MM.1S (cell line): ENCODE results near the gene RPN1.

ENCODE experiments used
- DNase-seq: peaks from one replicate; pipeline ENCODE4 v3.0.0-alpha.2; 2015
- H2AFZ ChIP-seq: fragments of 300-600 bp; sonication (generic); 2 replicates; pipeline ENCODE4 v1.6.0; 2016; ENCODE audit warnings: antibody characterized with exemption, low read length
- H3F3A ChIP-seq: fragments of 300-600 bp; sonication (generic); 2 replicates; pipeline ENCODE4 v1.6.1; 2016; ENCODE audit warnings: mild to moderate bottlenecking, antibody characterized with exemption, low read length, moderate library complexity, mixed read lengths; ENCODE audit not compliant: insufficient read depth
- H3K27ac ChIP-seq: fragments of 300-600 bp; sonication (generic); 2 replicates; pipeline ENCODE4 v1.5.1; 2016; ENCODE audit warnings: mild to moderate bottlenecking, low read length
- H3K27me3 ChIP-seq: fragments of 300-600 bp; sonication (generic); replicated peaks from 2 replicates; pipeline ENCODE4 v1.6.0; 2016; ENCODE audit warnings: low read length; ENCODE audit not compliant: insufficient read depth
- H3K36me3 ChIP-seq: fragments of 300-600 bp; sonication (generic); replicated peaks from 2 replicates; pipeline ENCODE4 v1.6.1; 2016; ENCODE audit warnings: mild to moderate bottlenecking, low read length, mixed read lengths; ENCODE audit not compliant: insufficient read depth
- H3K4me1 ChIP-seq: fragments of 300-600 bp; sonication (generic); 2 replicates; pipeline ENCODE4 v1.6.1; 2016; ENCODE audit warnings: low read length, mixed read lengths
- H3K4me2 ChIP-seq: fragments of 300-600 bp; sonication (generic); 2 replicates; pipeline ENCODE4 v1.6.0; 2016; ENCODE audit warnings: low read depth, low read length
- H3K4me3 ChIP-seq: fragments of 300-600 bp; sonication (generic); 2 replicates; pipeline ENCODE4 v1.5.1; 2016; ENCODE audit warnings: low read length, mixed read lengths
- H3K79me2 ChIP-seq: fragments of 300-600 bp; sonication (generic); 2 replicates; pipeline ENCODE4 v1.6.1; 2016; ENCODE audit warnings: mixed run types, low read length, mixed read lengths
- H3K9ac ChIP-seq: fragments of 300-600 bp; sonication (generic); 2 replicates; pipeline ENCODE4 v1.6.1; 2016; ENCODE audit warnings: low read length, mixed read lengths
- H3K9me2 ChIP-seq: fragments of 300-600 bp; sonication (generic); replicated peaks from 2 replicates; pipeline ENCODE4 v1.6.1; 2016; ENCODE audit warnings: mild to moderate bottlenecking, low read length, mixed read lengths; ENCODE audit not compliant: insufficient read depth
- H3K9me3 ChIP-seq: fragments of 300-600 bp; sonication (generic); replicated peaks from 2 replicates; pipeline ENCODE4 v1.6.1; 2016; ENCODE audit warnings: mild to moderate bottlenecking, low read length, mixed read lengths; ENCODE audit not compliant: insufficient read depth
- H4K20me1 ChIP-seq: fragments of 300-600 bp; sonication (generic); 2 replicates; pipeline ENCODE4 v1.6.1; 2016; ENCODE audit warnings: mild to moderate bottlenecking, low read length, moderate library complexity, mixed read lengths; ENCODE audit not compliant: insufficient read depth
- CTCF ChIP-seq: fragments of 300-600 bp; sonication (generic); IDR thresholded peaks from 2 replicates; pipeline ENCODE4 v1.5.1; 2016; ENCODE audit warnings: antibody characterized with exemption, low read length, mixed read lengths
- EZH2 ChIP-seq: fragments of 300-600 bp; sonication (generic); optimal IDR thresholded peaks from 2 replicates; pipeline ENCODE3; 2017; ENCODE audit warnings: low read depth, mild to moderate bottlenecking, antibody characterized with exemption, low read length, mixed read lengths
- EZH2phosphoT487 ChIP-seq: fragments of 300-600 bp; sonication (generic); IDR thresholded peaks from 2 replicates; pipeline ENCODE4 v1.6.1; 2018; ENCODE audit warnings: antibody characterized with exemption, low read length

Gene RPN1

DNA sequence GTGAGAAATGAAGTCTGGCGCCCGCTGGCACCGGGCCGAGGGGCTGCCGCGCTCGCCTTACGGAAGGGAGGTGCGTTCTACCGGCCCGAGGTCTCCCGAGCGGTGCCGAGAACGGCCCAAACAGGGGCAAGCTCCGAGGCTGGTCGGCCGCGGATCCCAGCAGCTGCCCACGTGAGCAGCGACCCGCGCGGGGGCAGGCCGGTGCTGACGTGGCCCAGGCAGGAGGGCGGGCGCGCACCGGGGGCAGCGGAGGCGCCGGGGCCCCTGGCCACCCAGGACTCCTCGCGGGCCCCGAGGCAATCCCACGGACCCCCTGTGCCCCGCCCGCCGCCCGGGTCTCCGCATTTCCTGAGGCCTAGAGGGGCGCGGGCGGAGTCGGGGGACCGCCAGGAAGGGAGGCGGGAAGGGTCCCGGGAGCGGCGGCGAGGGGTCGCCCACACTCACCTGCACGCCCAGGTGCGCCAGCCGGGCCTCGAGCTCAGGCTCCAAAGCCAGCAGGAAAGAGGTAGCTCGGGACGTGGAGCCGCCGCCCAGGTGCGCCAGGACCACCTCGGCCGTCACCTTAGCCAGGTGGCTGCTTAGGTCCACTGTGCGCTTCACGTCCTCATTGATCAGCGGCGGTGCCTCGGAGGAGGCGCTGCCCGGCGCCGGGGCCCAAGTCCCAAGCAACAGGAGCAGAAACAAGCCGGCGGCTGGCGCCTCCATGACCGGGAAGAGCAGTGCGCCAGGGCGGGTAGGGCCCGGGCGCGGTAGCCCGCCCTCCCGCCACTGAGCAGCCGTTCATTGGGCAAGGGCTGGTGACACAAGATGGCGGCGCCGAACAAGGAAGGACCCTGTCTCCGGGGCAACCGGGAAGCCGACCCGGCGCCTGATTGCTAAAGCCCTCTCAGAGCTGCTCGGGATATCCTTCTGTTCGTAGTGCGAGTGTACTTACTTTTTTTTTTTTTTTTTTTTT is at the start of gene RPN1:
RPN1 (minus strand) TSS at position 723 of the 955 bp plus-strand sequence; CDS start at position 705, 18 bp downstream.
- H3K27ac ChIP-seq, result peak within 1 kb of the TSS; percentile 94
- H3K79me2 ChIP-seq, result peaks cover 53% of the 10 kb centered on the region
- H4K20me1 ChIP-seq, result peaks cover 7% of the 10 kb centered on the region; the same call in 1 of the 2 replicates
- no peaks in the 10 kb centered on the region; the same call in 1 of the 2 replicates for H3K36me3 ChIP-seq
- no peaks in the 10 kb centered on the region for H3K9me3 ChIP-seq
- TF ChIP-seq EZH2, result no peak
- no peak for TF ChIP-seq CTCF
- no peak for TF ChIP-seq EZH2phosphoT487
- peak within 1 kb of the TSS; percentile 89 for H3K4me2 ChIP-seq
- H3K4me1 ChIP-seq, result 0 out of 2 replicates have a peak, but pooled peaks cover 5% of the 10 kb centered on the region
- H3K9me2 ChIP-seq, result no peaks in the 10 kb centered on the region
- no peaks in the 10 kb centered on the region for H3K27me3 ChIP-seq
- DNase-seq, result peak; percentile 94
- peak within 1 kb of the TSS; percentile 78 for H2AFZ ChIP-seq
- H3K9ac ChIP-seq, result peak within 1 kb of the TSS; percentile 100
- no peaks in the 10 kb centered on the region for H3F3A ChIP-seq
- H3K4me3 ChIP-seq, result peak within 1 kb of the TSS; percentile 100

DNA sequence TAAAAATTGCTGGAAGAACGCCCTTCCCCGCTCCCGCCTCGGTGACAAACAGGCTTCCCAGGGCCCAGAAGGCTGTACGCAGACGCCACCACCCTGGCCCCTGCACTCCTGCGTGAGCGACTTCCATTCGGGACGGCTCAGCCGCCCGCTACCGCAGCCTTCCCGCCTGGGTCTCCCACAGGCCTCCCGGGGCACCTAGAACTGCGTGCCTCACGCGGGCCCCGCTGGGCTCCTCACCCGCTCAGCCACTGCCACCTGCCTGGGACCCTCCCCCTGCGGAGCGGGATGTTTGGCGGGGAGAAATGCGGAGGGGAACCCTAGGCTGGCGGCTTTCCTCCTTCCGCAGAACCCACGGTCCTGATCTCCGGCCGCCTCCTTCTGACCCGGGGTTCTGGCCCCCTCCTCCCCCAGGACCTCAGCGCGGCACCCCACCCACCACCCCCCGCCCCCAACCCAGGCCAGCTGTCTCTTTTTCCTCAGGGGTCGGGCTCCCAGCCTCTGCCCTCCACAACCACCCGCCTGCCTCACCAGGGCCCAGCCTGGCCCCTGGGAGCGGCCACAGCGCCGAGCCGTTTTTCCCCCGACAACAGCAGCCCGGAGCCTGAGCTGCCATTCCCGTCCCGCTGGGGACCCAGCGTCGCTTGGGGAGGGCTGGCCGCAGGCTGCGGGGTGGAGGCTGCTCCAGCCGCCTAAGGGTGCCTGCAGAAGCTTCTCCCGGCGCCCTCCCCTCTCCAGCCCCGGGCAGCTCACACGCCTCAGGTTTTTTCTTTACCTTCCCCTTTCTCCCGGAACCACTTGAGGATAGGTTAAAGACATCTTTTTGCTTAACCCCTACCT is 47.8 kb upstream of the RPN1 start:
- H3F3A ChIP-seq, result no peaks in the 10 kb centered on the region
- H3K9me2 ChIP-seq, result no peaks in the 10 kb centered on the region
- no peak for DNase-seq
- H3K9ac ChIP-seq, result no peak overlapping the region
- H3K36me3 ChIP-seq, result no peaks in the 10 kb centered on the region
- no peaks in the 10 kb centered on the region for H3K4me1 ChIP-seq
- no peak overlapping the region for H2AFZ ChIP-seq
- no peaks in the 10 kb centered on the region for H4K20me1 ChIP-seq
- no peak overlapping the region for H3K27ac ChIP-seq
- TF ChIP-seq EZH2 (no peak), EZH2phosphoT487 (no peak), CTCF (no peak)
- H3K9me3 ChIP-seq, result no peaks in the 10 kb centered on the region
- no peak overlapping the region for H3K4me3 ChIP-seq
- H3K4me2 ChIP-seq, result no peak overlapping the region
- no peaks in the 10 kb centered on the region for H3K27me3 ChIP-seq
- no peaks in the 10 kb centered on the region for H3K79me2 ChIP-seq

DNA sequence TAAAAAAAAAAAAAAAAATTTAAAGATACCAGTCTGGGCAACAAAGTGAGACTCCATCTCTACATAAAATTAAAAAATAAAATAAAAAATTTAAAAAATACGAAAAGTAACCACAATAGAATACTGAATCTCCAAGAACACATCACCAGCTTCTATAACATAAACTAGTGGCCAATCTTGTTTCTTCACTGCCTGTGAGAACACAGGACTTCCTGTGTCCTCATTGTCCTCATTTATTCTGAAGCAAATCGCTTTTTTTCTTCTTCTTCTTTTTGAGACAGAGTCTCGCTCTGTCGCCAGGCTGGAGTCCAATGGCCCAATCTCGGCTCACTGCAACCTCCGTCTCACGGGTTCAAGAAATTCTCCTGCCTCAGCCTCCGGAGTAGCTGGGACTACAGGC is 46.7 kb upstream of the RPN1 start:
- no peaks in the 10 kb centered on the region for H3K9me2 ChIP-seq
- H3K4me3 ChIP-seq, result no peak overlapping the region
- H3K9me3 ChIP-seq, result no peaks in the 10 kb centered on the region
- DNase-seq, result no peak
- H3K27me3 ChIP-seq, result no peaks in the 10 kb centered on the region
- H3K36me3 ChIP-seq, result no peaks in the 10 kb centered on the region
- no peak overlapping the region for H3K27ac ChIP-seq
- no peaks in the 10 kb centered on the region for H4K20me1 ChIP-seq
- H3K4me1 ChIP-seq, result no peaks in the 10 kb centered on the region
- no peak overlapping the region for H3K9ac ChIP-seq
- H3F3A ChIP-seq, result no peaks in the 10 kb centered on the region
- no peak overlapping the region for H3K4me2 ChIP-seq
- no peaks in the 10 kb centered on the region for H3K79me2 ChIP-seq
- TF ChIP-seq EZH2phosphoT487, result no peak
- no peak for TF ChIP-seq EZH2
- TF ChIP-seq CTCF, result no peak
- no peak overlapping the region for H2AFZ ChIP-seq
